ENCODE data around the gene AUTS2.

Gene AUTS2

GRCh38 chr7:69827558-69827957 is 229.3 kb downstream of the AUTS2 start:
- DNase-seq (ENCODE audit: low read depth in 1 of 2, low spot score in 1 of 2), result peak in 1 of 2 experiments; percentile 20
- Histone ChIP-seq H3K27ac (replicated peaks) (no peak overlapping the region), H3K4me3 (replicated peaks; ENCODE audit: insufficient read depth, low read length) (no peak overlapping the region), H3K27me3 (ENCODE audit: insufficient read depth, poor library complexity, severe bottlenecking) (no peaks in the 10 kb centered on the region)
- TF ChIP-seq REST (IDR thresholded peaks at IDR 0.05; ENCODE audit: insufficient replicate concordance, low read depth) (no peak), POLR2AphosphoS5 (IDR thresholded peaks at IDR 0.05; ENCODE audit: low read depth) (no peak), GABPA (IDR thresholded peaks at IDR 0.05; ENCODE audit: low read depth) (no peak), CTCF (IDR thresholded peaks at IDR 0.05; ENCODE audit: insufficient read depth, low read length) (no peak), SPI1 (IDR thresholded peaks at IDR 0.05; ENCODE audit: borderline replicate concordance, low read depth) (peak; percentile 14; the same call in 1 of the 2 replicates)

GRCh38 chr7:69832356-69832755 is 234.1 kb downstream of the AUTS2 start:
- H3K4me3 ChIP-seq (replicated peaks; ENCODE audit: insufficient read depth, low read length), result no peak overlapping the region
- peaks cover under 1% of the 10 kb centered on the region for H3K27me3 ChIP-seq (ENCODE audit: insufficient read depth, poor library complexity, severe bottlenecking)
- TF ChIP-seq GABPA (IDR thresholded peaks at IDR 0.05; ENCODE audit: low read depth) (no peak), POLR2AphosphoS5 (IDR thresholded peaks at IDR 0.05; ENCODE audit: low read depth) (no peak), SPI1 (IDR thresholded peaks at IDR 0.05; ENCODE audit: borderline replicate concordance, low read depth) (no peak), CTCF (IDR thresholded peaks at IDR 0.05; ENCODE audit: insufficient read depth, low read length) (no peak), REST (IDR thresholded peaks at IDR 0.05; ENCODE audit: insufficient replicate concordance, low read depth) (no peak)
- no peak overlapping the region for H3K27ac ChIP-seq (replicated peaks)
- no peak for DNase-seq (ENCODE audit: low read depth in 1 of 2, low spot score in 1 of 2)

GRCh38 chr7:69833964-69834363 is 235.7 kb downstream of the AUTS2 start:
- Histone ChIP-seq H3K27ac (replicated peaks) (no peak overlapping the region), H3K4me3 (replicated peaks; ENCODE audit: insufficient read depth, low read length) (no peak overlapping the region)
- no peak for TF ChIP-seq GABPA (IDR thresholded peaks at IDR 0.05; ENCODE audit: low read depth)
- no peak for TF ChIP-seq POLR2AphosphoS5 (IDR thresholded peaks at IDR 0.05; ENCODE audit: low read depth)
- TF ChIP-seq CTCF (IDR thresholded peaks at IDR 0.05; ENCODE audit: insufficient read depth, low read length), result no peak
- TF ChIP-seq REST (IDR thresholded peaks at IDR 0.05; ENCODE audit: insufficient replicate concordance, low read depth), result no peak
- TF ChIP-seq SPI1 (IDR thresholded peaks at IDR 0.05; ENCODE audit: borderline replicate concordance, low read depth), result no peak

More at GRCh38 chr7:69833964-69834363, 235.7 kb downstream of the AUTS2 start:
- peaks cover 2% of the 10 kb centered on the region for H3K27me3 ChIP-seq (ENCODE audit: insufficient read depth, poor library complexity, severe bottlenecking)
- DNase-seq (ENCODE audit: low read depth in 1 of 2, low spot score in 1 of 2), result no peak

Measured in HL-60 (cell line).